ENCODE data around the gene SULT1A1. TPM values are rescaled to one million over a fixed set of nuclear protein-coding genes. Genes with fewer than 3 reads are reported as not detected.
"Not testable (repeated sequence)": the region's sequence is repeated elsewhere in the genome, so short reads cannot be mapped to it uniquely, and the experiment has no call there.

Gene SULT1A1
- total RNA-seq, 1 donor from 2014 or later = 0.41 TPM

DNA sequence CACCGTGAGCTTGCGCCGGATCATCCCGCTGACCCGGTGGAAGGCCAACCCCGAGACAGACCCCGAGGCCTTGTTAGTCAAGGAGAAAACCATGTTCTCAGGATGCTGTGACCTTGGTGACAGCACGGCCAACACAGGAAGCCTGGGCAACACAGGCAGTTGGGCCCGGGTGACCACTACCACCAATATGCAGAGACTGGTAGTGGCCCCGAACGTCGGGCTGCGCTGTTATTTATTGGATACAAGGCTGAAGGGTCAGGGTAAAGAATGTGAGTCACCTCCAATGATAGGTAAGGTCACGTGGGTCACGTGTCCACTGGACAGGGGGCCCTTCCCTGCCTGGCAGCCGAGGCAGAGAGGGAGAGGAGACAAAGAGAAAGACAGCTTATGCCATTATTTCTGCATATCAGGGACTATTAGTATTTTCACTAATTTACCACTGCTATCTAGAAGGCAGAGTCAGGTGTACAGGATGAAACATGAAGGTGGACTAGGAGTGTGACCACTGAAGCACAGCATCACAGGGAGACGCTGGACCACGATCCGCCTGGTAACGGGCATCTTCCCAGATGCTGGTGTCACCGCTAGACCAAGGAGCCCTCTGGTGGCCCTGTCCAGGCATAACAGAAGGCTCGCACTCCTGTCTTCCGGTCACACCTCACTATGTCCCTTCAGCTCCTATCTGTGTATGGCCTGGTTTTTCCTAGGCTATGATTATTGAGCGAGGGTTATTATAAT, 5.8 kb upstream of the SULT1A1 start:
- H3K4me1 Mint-ChIP-seq (ENCODE audit: low read depth, unreplicated experiment); H3K9me3 ChIP-seq (ENCODE audit: insufficient read depth, low read depth, low read length); H3K36me3 ChIP-seq (ENCODE audit: insufficient read depth, low read length); H3K9ac ChIP-seq (ENCODE audit: low read length); H3K79me2 ChIP-seq (ENCODE audit: insufficient read depth, low read length); H4K20me1 ChIP-seq (ENCODE audit: insufficient read depth, low read length); H3K9me3 Mint-ChIP-seq (ENCODE audit: unreplicated experiment); H3K27me3 ChIP-seq (ENCODE audit: insufficient read depth, low read length); H3K27ac Mint-ChIP-seq (ENCODE audit: unreplicated experiment); H3K36me3 Mint-ChIP-seq (ENCODE audit: low read depth, unreplicated experiment); H3K4me1 ChIP-seq (ENCODE audit: insufficient read depth, low read length); FAIRE-seq; H3K4me3 ChIP-seq (ENCODE audit: insufficient read depth, low read depth, low read length); H3K4me2 ChIP-seq (ENCODE audit: low read length); H3K27ac ChIP-seq (ENCODE audit: low read depth, low read length); H3K4me3 Mint-ChIP-seq (ENCODE audit: unreplicated experiment); H2AFZ ChIP-seq (ENCODE audit: low read depth, low read length): not testable (repeated sequence)
- DNase-seq (ENCODE audit: low read depth) = peak; percentile 6
- peaks cover 12% of the 10 kb centered on the region for H3K27me3 Mint-ChIP-seq (ENCODE audit: low read depth, unreplicated experiment)
- TF ChIP-seq, protein P1, sequence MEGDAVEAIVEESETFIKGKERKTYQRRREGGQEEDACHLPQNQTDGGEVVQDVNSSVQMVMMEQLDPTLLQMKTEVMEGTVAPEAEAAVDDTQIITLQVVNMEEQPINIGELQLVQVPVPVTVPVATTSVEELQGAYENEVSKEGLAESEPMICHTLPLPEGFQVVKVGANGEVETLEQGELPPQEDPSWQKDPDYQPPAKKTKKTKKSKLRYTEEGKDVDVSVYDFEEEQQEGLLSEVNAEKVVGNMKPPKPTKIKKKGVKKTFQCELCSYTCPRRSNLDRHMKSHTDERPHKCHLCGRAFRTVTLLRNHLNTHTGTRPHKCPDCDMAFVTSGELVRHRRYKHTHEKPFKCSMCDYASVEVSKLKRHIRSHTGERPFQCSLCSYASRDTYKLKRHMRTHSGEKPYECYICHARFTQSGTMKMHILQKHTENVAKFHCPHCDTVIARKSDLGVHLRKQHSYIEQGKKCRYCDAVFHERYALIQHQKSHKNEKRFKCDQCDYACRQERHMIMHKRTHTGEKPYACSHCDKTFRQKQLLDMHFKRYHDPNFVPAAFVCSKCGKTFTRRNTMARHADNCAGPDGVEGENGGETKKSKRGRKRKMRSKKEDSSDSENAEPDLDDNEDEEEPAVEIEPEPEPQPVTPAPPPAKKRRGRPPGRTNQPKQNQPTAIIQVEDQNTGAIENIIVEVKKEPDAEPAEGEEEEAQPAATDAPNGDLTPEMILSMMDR (IDR thresholded peaks at IDR 0.05; ENCODE audit: insufficient read depth, low read depth, low read length) = peak; percentile 42

GRCh38 chr16:28614561-28614960, 4.7 kb upstream of the SULT1A1 start:
- not testable (repeated sequence) for H4K20me1 ChIP-seq (ENCODE audit: insufficient read depth, low read length); H3K4me1 ChIP-seq (ENCODE audit: insufficient read depth, low read length); FAIRE-seq; H3K4me3 ChIP-seq (ENCODE audit: insufficient read depth, low read depth, low read length); H3K4me1 Mint-ChIP-seq (ENCODE audit: low read depth, unreplicated experiment); H3K27ac ChIP-seq (ENCODE audit: low read depth, low read length); H2AFZ ChIP-seq (ENCODE audit: low read depth, low read length); H3K36me3 Mint-ChIP-seq (ENCODE audit: low read depth, unreplicated experiment); H3K4me3 Mint-ChIP-seq (ENCODE audit: unreplicated experiment); H3K9me3 ChIP-seq (ENCODE audit: insufficient read depth, low read depth, low read length); H3K36me3 ChIP-seq (ENCODE audit: insufficient read depth, low read length); H3K9ac ChIP-seq (ENCODE audit: low read length); H3K27me3 ChIP-seq (ENCODE audit: insufficient read depth, low read length); H3K79me2 ChIP-seq (ENCODE audit: insufficient read depth, low read length); H3K9me3 Mint-ChIP-seq (ENCODE audit: unreplicated experiment); DNase-seq (ENCODE audit: low read depth); H3K4me2 ChIP-seq (ENCODE audit: low read length); H3K27ac Mint-ChIP-seq (ENCODE audit: unreplicated experiment)
- peaks cover 12% of the 10 kb centered on the region for H3K27me3 Mint-ChIP-seq (ENCODE audit: low read depth, unreplicated experiment)

DNA sequence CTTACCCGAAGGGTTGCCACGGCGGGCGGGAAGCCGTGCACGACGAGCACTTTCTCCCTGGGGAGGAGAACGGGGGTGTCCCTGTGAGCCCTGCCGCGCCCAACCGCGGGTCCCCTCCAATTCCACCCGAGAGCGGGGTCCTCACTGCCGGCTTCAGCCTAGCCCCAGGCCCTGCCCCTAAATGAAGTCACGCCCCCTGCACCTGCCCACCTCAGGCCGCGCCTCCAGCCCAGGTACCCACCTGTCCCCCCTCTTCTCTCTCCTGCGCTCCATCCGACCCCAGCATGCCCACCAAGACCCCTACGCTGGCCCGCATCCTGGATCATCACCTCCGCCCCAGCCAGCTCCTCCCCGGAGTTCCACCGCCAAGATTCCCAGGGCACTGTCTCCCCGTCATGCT, 4.1 kb upstream of the SULT1A1 start:
- not testable (repeated sequence) for H3K9me3 ChIP-seq (ENCODE audit: insufficient read depth, low read depth, low read length); H3K36me3 Mint-ChIP-seq (ENCODE audit: low read depth, unreplicated experiment); H3K9ac ChIP-seq (ENCODE audit: low read length); H3K27me3 ChIP-seq (ENCODE audit: insufficient read depth, low read length); H3K4me1 Mint-ChIP-seq (ENCODE audit: low read depth, unreplicated experiment); H3K79me2 ChIP-seq (ENCODE audit: insufficient read depth, low read length); H3K27ac ChIP-seq (ENCODE audit: low read depth, low read length); DNase-seq (ENCODE audit: low read depth); FAIRE-seq; H3K27ac Mint-ChIP-seq (ENCODE audit: unreplicated experiment); H3K4me3 Mint-ChIP-seq (ENCODE audit: unreplicated experiment); H2AFZ ChIP-seq (ENCODE audit: low read depth, low read length); H3K4me1 ChIP-seq (ENCODE audit: insufficient read depth, low read length); H3K36me3 ChIP-seq (ENCODE audit: insufficient read depth, low read length); H4K20me1 ChIP-seq (ENCODE audit: insufficient read depth, low read length); H3K9me3 Mint-ChIP-seq (ENCODE audit: unreplicated experiment); H3K4me2 ChIP-seq (ENCODE audit: low read length); H3K4me3 ChIP-seq (ENCODE audit: insufficient read depth, low read depth, low read length)
- H3K27me3 Mint-ChIP-seq (ENCODE audit: low read depth, unreplicated experiment) = peaks cover 12% of the 10 kb centered on the region

- H3K4me1 Mint-ChIP-seq (ENCODE audit: low read depth, unreplicated experiment); H3K4me3 Mint-ChIP-seq (ENCODE audit: unreplicated experiment); H2AFZ ChIP-seq (ENCODE audit: low read depth, low read length); H4K20me1 ChIP-seq (ENCODE audit: insufficient read depth, low read length); H3K4me2 ChIP-seq (ENCODE audit: low read length); H3K9me3 Mint-ChIP-seq (ENCODE audit: unreplicated experiment); H3K27ac ChIP-seq (ENCODE audit: low read depth, low read length); H3K36me3 Mint-ChIP-seq (ENCODE audit: low read depth, unreplicated experiment); DNase-seq (ENCODE audit: low read depth); H3K4me1 ChIP-seq (ENCODE audit: insufficient read depth, low read length); H3K9me3 ChIP-seq (ENCODE audit: insufficient read depth, low read depth, low read length); FAIRE-seq; H3K36me3 ChIP-seq (ENCODE audit: insufficient read depth, low read length); H3K27ac Mint-ChIP-seq (ENCODE audit: unreplicated experiment); H3K27me3 ChIP-seq (ENCODE audit: insufficient read depth, low read length); H3K79me2 ChIP-seq (ENCODE audit: insufficient read depth, low read length); H3K9ac ChIP-seq (ENCODE audit: low read length); H3K4me3 ChIP-seq (ENCODE audit: insufficient read depth, low read depth, low read length): not testable (repeated sequence)
- H3K27me3 Mint-ChIP-seq (ENCODE audit: low read depth, unreplicated experiment) = peaks cover 10% of the 10 kb centered on the region
Observed at GRCh38 chr16:28612359-28613280, 2.8 kb upstream of the SULT1A1 start.
